NCI-H446 treated with DMSO at 0.1 percent for 48 hours (cell line): ENCODE results near the gene BEST2.

Experiments used
- DNase-seq: peaks from one replicate; lab custom pipeline; 2025; lab: John Stamatoyannopoulos, UW

BEST2 gene

GRCh38 chr19:12800923-12801465 is 49.4 kb downstream of the BEST2 start:
- DNase-seq, result no peak

GRCh38 chr19:12801466-12802266 is 50.1 kb downstream of the BEST2 start, which contains the start of the genes PRDX2 and THSD8:
Gene PRDX2 (minus strand): TSS chr19:12801800. CDS start chr19:12801261, 539 bp downstream.
Gene THSD8 (plus strand): TSS chr19:12802069. CDS start chr19:12802072, 3 bp downstream.
- DNase-seq, result peak; percentile 33

GRCh38 chr19:12802267-12803106 is 50.9 kb downstream of the BEST2 start:
- DNase-seq, result no peak

GRCh38 chr19:12804051-12804450 is 52.5 kb downstream of the BEST2 start:
- no peak for DNase-seq

GRCh38 chr19:12806242-12807081 is 54.9 kb downstream of the BEST2 start, which contains the start of gene RNASEH2A:
Gene RNASEH2A (plus strand): TSS chr19:12806584. CDS start chr19:12806674, 90 bp downstream.
- DNase-seq, result peak; percentile 89
